ENCODE results near the gene COL9A1.

- TF ChIP-seq FOXJ3 (CRISPR knock-in tag; IDR thresholded peaks at IDR 0.05), result no peak
- no peak for TF ChIP-seq FIP1L1 (IDR thresholded peaks at IDR 0.05; ENCODE audit: low read depth, low read length, poor library complexity, severe bottlenecking)
These were observed 24.2 kb upstream of the COL9A1 start for GRCh38 chr6:70327036-70327435.

All from K562 (cell line).